ENCODE results near the gene CCNF.
"Not testable (repeated sequence)": the region's sequence is repeated elsewhere in the genome, so short reads cannot be mapped to it uniquely, and the experiment has no call there.

The CCNF gene

GRCh38 chr16:2429771-2430663 lies 770 bp downstream of the CCNF start:
- DNase-seq, result no peak

GRCh38 chr16:2432286-2432685 lies 3.0 kb downstream of the CCNF start:
- no peak for DNase-seq

- no peak for DNase-seq
Measured at GRCh38 chr16:2432801-2433505, 3.7 kb downstream of the CCNF start.

- not testable (repeated sequence) for DNase-seq
Measured at GRCh38 chr16:2435236-2435635, 6.0 kb downstream of the CCNF start.

- DNase-seq, result no peak
Measured at GRCh38 chr16:2436110-2436509, 6.9 kb downstream of the CCNF start.

- no peak for DNase-seq
Measured at GRCh38 chr16:2437032-2437790, 8.0 kb downstream of the CCNF start.

- DNase-seq, result no peak
Measured at GRCh38 chr16:2438121-2438520, 8.9 kb downstream of the CCNF start.

- no peak for DNase-seq
Measured at GRCh38 chr16:2439598-2439997, 10.4 kb downstream of the CCNF start.

- not testable (repeated sequence) for DNase-seq
Measured at GRCh38 chr16:2441143-2441804, 12.0 kb downstream of the CCNF start.

GRCh38 chr16:2443555-2443954 lies 14.3 kb downstream of the CCNF start:
- no peak for DNase-seq

GRCh38 chr16:2447920-2448583 lies 18.8 kb downstream of the CCNF start:
- DNase-seq, result no peak

- no peak for DNase-seq
Measured at GRCh38 chr16:2449118-2449517, 19.9 kb downstream of the CCNF start.

- DNase-seq, result no peak
Measured at GRCh38 chr16:2450535-2450934, 21.3 kb downstream of the CCNF start.

- no peak for DNase-seq
Measured at GRCh38 chr16:2450975-2451381, 21.7 kb downstream of the CCNF start.

- no peak for DNase-seq
Measured at GRCh38 chr16:2451851-2452320, 22.6 kb downstream of the CCNF start.

- no peak for DNase-seq
Measured at GRCh38 chr16:2452650-2453049, 23.4 kb downstream of the CCNF start.

GRCh38 chr16:2455081-2455845 lies 26.0 kb downstream of the CCNF start:
- DNase-seq, result no peak

- DNase-seq, result no peak
Measured at GRCh38 chr16:2456551-2457153, 27.4 kb downstream of the CCNF start.

- no peak for DNase-seq
Measured at GRCh38 chr16:2457267-2457666, 28.0 kb downstream of the CCNF start.

- no peak for DNase-seq
Measured at GRCh38 chr16:2457946-2458345, 28.7 kb downstream of the CCNF start.

All from activated effector memory CD4-positive, alpha-beta T cell treated with anti-CD3 and anti-CD28 coated beads, Interleukin-2, amount 50 U/mL, for 16 hours (primary cell).